NOMO-1 treated with dmso at 0.1 percent for 144 hours (cell line): Measurements from ENCODE around the gene SMKR1.
"Not testable (repeated sequence)": the region's sequence is repeated elsewhere in the genome, so short reads cannot be mapped to it uniquely, and the experiment has no call there.

ENCODE experiments used
- DNase-seq: peaks from one replicate; lab custom pipeline; 2025; ENCODE audit not compliant: unreplicated experiment; lab: John Stamatoyannopoulos, UW

The SMKR1 gene

GRCh38 chr7:129524405-129524804 lies 22.1 kb downstream of the SMKR1 start:
- not testable (repeated sequence) for DNase-seq

DNA sequence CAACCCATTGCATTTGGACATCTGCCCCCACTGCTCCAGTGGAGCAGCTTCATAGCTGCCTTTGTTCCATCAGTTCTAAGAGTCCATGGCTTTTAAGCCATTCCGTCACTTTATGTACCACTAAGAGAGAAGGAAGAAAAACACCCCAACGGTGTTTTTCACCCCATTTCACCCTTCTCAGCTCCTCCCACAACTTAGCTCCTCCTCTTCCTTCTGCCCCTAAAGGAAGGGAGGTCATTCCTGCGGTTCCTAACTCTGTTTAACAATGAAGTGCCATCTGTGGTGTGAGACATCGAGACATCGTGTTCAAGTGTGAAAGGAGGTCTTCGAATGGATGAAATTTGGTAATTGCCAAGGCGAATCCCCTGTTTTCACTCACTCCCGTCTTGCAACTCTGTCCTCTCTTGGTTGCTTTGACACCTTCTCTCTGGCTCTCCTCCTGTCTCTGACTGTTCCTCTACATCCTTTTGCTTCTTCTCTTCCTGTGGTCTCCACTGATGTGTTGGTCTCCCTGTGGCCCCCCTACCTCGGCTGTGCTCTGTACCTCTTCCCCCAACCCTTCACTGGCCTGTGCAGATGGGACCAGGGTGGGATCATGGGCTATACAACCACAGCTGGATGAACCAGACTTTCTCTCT lies 23.0 kb downstream of the SMKR1 start:
- DNase-seq = no peak

DNA sequence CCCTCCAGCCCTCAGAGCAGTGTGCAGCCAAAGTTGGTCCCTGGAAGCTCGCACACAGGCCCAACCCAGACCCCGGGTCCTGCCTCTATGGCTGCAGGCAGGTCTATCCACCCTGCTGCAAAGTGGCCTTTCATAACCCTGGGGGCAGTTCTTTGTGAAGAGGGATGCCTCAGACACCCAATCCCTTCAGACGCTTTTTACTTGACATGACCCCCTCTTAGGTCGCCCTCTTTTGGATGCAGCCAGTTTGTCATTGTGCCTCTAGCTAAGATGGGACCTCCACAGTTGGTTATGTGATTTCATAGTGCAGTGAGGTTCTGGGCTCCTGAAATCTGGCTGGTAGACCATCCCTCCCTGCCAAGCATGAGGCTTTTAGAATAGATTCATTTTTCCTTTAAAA lies 27.3 kb downstream of the SMKR1 start:
- no peak for DNase-seq

GRCh38 chr7:129530795-129531391 lies 28.6 kb downstream of the SMKR1 start:
- DNase-seq = no peak

DNA sequence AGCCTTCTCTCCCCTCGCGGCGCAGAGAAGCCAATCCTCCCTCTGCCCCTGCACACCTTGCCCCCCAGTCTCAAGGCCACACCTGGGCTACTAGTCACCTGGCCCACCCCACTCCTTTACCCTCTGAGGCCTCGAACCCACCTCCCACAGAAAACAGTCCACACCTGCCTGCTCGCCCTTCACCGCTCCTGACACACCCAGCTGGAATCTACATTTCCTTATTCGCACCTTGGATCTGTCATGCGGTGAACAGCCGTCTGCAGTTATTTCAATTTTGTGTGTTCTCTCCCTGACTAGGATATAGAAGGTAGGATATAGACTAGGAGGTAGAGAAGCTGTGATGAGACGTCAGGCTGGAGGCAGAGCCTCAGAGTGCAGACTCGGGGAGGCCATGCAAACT lies 29.4 kb downstream of the SMKR1 start:
- DNase-seq = no peak

DNA sequence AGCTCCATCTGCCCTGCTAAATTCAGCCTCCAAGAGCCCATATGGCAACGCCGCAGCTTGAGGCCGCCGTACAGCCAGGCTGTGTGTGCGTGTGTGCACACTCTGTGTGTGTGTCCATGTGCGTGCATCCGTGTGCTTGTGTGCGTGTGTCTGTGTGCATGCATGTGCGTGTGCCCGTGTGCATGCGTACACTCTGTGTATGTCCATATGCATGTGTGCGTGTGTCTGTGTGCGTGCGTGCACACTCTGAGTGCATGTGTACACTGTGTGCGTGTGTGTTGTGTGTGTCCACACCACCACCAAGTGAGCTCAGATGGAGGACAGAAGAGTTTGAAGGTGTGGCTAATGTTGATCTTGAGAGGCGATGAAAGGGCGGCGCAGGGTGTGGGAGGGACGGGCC lies 30.0 kb downstream of the SMKR1 start:
- DNase-seq = no peak

GRCh38 chr7:129534558-129535274 lies 32.4 kb downstream of the SMKR1 start:
- DNase-seq = not testable (repeated sequence)

GRCh38 chr7:129535896-129536295 lies 33.6 kb downstream of the SMKR1 start:
- DNase-seq = no peak

GRCh38 chr7:129536323-129536722 lies 34.0 kb downstream of the SMKR1 start:
- DNase-seq = no peak

DNA sequence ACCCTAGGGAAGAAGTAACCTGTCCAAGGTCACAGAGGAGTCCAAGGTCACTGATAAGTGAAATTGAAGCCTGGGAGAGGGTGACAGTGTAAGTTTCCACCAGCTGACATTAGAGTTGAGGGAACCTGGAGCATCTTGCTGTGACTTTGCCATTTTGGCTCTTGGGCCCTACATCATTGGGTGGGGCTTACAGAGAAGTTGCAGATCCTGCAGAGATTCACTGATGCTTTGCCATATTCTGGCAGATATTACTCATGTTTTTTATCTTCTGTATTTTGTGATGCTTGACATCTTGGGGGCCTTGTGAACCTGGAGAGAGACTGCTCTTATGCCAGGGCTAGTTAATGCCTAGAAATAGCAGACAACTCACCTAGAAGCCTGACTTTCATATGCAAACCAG lies 36.5 kb downstream of the SMKR1 start:
- no peak for DNase-seq

DNA sequence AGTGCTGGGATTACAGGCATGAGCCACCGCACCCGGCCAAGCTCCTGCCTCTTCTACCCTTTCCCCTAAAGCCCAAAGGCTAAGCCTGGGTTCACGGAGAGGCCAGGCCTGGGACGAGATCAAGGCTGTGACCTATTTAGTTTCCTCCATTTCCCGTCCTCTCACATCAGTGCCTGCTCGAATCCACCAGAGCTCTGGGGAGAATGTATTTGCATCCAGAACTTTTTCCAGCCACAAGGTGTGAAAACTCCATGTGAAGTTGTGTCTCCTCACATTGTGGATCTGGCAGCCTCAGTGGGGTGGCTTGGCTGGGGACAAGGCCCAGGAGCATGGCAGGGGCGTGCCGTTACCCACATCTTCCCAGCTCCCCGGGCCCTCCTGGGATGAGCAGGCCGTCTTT lies 38.0 kb downstream of the SMKR1 start:
- DNase-seq = no peak

DNA sequence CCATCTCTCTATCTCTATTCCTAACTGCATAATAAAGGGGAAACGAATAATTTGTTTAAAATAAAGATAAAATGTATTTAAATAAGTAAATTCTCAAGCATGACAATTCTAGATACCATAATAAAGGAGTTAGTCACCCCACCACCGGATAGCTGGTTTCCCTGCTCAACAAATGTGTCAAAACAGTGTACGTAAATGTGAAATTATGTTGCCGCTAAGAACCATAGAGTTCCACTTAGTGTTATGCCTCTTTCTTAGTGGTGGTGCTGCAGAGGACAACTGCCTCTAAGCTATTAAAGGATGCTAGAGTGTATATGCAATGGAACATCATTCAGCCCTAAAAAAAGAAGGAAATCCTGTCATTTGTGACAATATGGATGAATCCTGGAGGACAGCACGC lies 42.4 kb downstream of the SMKR1 start:
- no peak for DNase-seq

DNA sequence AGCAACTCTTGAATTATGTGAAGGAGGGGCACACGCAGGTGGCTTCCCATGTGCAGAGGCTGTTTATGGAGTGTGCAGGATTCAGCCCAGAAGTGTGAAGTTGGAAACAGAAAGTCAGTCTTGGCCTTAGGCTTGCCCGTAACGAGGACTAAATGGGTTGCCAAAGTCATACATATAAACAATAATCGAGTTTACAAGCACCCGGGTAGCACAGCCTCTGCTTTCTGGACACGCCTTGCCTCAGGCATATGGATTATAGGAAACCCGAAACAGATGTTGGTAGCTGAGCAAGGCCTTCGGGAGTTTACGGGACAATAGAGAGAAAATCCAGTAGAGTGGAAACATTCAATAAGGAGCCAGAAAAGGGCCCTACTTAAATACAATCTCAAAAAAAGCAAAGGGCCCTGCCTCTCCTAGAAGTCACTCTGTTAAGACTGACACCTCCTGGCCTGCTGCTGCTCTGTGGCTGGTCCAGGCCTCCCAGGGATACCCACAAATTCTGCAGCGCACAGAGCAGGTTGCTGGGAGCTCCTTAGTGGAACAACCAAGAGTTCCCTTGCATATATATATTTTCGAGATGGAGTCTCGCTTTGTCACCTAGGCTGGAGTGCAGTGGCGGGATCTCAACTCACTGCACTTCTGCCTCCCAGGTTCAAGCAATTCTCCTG lies 48.5 kb downstream of the SMKR1 start:
- no peak for DNase-seq

DNA sequence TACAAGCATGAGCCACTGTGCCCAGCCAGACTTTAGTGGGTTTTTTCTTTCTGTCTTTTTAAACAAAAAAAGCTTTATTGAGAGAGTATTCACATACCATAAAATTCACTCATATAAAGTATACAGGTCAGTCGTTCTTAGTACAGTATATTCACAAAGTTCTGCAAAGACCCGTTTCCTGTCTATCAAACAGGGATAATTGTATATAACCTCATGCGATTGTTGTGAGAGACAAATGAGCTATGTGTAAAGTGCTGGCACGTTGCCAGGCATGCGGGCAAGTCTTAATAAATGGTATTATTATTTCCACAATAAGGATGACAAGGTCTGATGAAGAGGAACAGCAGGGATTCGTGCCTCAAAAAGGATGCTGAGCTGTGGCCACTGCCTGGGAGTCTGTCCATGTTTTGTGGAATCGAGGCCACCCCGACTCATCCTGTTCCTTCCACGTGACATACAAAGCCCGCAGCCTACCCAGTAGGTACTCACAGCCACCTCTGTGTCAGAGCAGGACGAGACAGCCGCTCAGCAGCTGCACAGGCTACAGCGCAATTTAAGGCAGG lies 51.6 kb downstream of the SMKR1 start:
- DNase-seq = no peak

DNA sequence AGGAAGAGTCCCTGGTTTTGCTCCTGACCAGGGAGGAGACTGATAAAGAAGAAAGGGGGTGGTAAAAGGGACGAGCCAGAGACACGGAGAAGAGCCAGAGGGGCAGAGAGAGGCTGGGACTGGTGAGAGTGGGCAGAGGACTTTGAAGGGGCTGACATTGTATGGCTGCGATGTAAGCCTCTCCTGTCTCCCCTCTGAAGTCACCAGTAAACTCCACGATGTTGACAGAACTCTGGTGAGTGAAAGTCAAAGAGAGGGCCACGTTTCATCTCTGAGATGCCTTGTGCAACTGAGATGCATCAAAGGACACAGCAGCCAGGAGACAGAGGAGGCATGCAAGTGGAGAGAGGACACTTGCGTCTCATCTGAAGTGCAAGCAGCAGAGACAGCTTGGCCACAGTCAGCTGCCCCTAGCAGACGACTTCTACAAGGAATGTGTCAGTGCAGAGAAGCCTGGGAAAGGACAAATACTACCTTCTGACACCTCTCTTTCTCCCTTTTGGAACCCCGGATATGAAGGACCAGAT lies 54.3 kb downstream of the SMKR1 start:
- no peak for DNase-seq

- DNase-seq = no peak
Observed at GRCh38 chr7:129557686-129558481, 55.6 kb downstream of the SMKR1 start.

GRCh38 chr7:129559564-129559963 lies 57.2 kb downstream of the SMKR1 start:
- DNase-seq = no peak

DNA sequence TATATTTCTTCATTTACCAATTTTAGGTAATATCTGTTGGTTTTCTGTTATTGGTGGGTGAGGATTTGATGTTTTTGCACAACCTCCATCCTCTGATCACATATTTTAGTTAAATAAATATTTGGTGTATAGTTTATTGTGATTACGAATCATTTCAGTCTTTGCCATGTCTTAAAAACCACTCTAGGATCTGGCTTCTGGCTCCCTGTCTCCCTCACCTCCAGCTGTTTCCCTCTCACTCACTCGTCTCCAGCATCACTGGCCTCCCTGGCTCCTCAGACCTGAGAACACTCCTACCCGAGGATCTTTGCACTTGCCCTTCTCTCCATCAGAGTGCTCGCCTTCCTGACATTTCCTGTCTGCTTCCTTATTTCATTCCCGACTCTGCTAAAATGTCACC lies 58.5 kb downstream of the SMKR1 start:
- DNase-seq = no peak

GRCh38 chr7:129561677-129562359 lies 59.5 kb downstream of the SMKR1 start:
- DNase-seq = no peak
